T-cell (primary cell): ENCODE results near the gene BIK. TPM values are rescaled to one million over a fixed set of nuclear protein-coding genes. Genes with fewer than 3 reads are reported as not detected.

Experiments
- ATAC-seq, 4 experiments: fragments of 200-7000 bp in 3 of 4; fragments of 150-1000 bp in 1 of 4; cut with Tn5 transposase; replicated peaks in 1 of 4; 1 replicate in 3 of 4; 2 replicates in 1 of 4; pipeline ENCODE4 v1.10.0; 2021; ENCODE audit warnings: moderate library complexity in 3 of 4, mild to moderate bottlenecking in 2 of 4, moderate number of reproducible peaks in 1 of 4
- CTCF ChIA-PET, 2 donors: fragments of 300-600 bp; sonication (Branson Sonifier 250); formaldehyde crosslinking; loops; one replicate each; lab custom pipeline; 2022; ENCODE audit warnings: antibody characterized with exemption in 2 of 2; lab: Charles Lee
- POLR2A ChIA-PET, 2 donors: fragments of 300-600 bp; sonication (Branson Sonifier 250); formaldehyde crosslinking; loops; one replicate each; lab custom pipeline; 2022; ENCODE audit warnings: antibody characterized with exemption in 2 of 2; lab: Charles Lee
- DNase-seq, 35 experiments: peaks; one replicate each; pipeline versions ENCODE4 v3.0.0 to v3.0.0-alpha.2; 2013 to 2023
- H3K27ac ChIP-seq: one replicate; pipeline ENCODE4 v1.5.1; 2013; ENCODE audit warnings: low read length
- H3K27me3 ChIP-seq, 2 experiments: replicated peaks in 1 of 2; 1 replicate in 1 of 2; 2 replicates in 1 of 2; pipeline versions ENCODE4 v1.6.1 to v1.7.0; 2013; ENCODE audit warnings: low read length in 1 of 2, mixed read lengths in 1 of 2; ENCODE audit not compliant: control insufficient read depth in 2 of 2, insufficient read depth in 2 of 2; ENCODE audit errors: extremely low read depth in 1 of 2
- H3K36me3 ChIP-seq, 2 donors: 1 replicate in 1 of 2; 2 replicates in 1 of 2; pipeline versions ENCODE4 v1.6.1 to v1.7.0; 2013; ENCODE audit warnings: low read length in 1 of 2; ENCODE audit not compliant: control insufficient read depth in 2 of 2, insufficient read depth in 1 of 2; ENCODE audit errors: extremely low read depth in 1 of 2
- H3K4me1 ChIP-seq, 2 experiments: 1 replicate in 1 of 2; 2 replicates in 1 of 2; pipeline versions ENCODE4 v1.6.1 to v1.7.0; 2013; ENCODE audit warnings: low read length in 2 of 2, mixed read lengths in 1 of 2; ENCODE audit not compliant: insufficient read depth in 2 of 2, control insufficient read depth in 1 of 2; ENCODE audit errors: extremely low read depth in 1 of 2
- H3K4me3 ChIP-seq, 2 donors: 1 replicate in 1 of 2; 2 replicates in 1 of 2; pipeline versions ENCODE4 v1.5.1 to v1.7.0; 2013; ENCODE audit warnings: mild to moderate bottlenecking in 2 of 2, low read length in 1 of 2, moderate library complexity in 1 of 2; ENCODE audit not compliant: control insufficient read depth in 1 of 2; ENCODE audit errors: extremely low read depth in 1 of 2
- H3K9me3 ChIP-seq: 2 replicates; pipeline ENCODE4 v1.7.0; 2013
- H3K27ac Mint-ChIP-seq, 2 donors: one replicate each; pipeline ENCODE4 v1.8.0; 2020 to 2021; ENCODE audit warnings: mild to moderate bottlenecking in 2 of 2, mixed read lengths in 2 of 2
- H3K27me3 Mint-ChIP-seq, 2 donors: one replicate each; pipeline ENCODE4 v1.8.0; 2021 to 2022; ENCODE audit warnings: mixed read lengths in 2 of 2
- H3K36me3 Mint-ChIP-seq: one replicate; pipeline ENCODE4 v1.8.0; 2021; ENCODE audit warnings: mixed read lengths
- H3K4me1 Mint-ChIP-seq, 3 donors: one replicate each; pipeline ENCODE4 v1.8.0; 2020 to 2022; ENCODE audit warnings: mixed read lengths in 3 of 3, mild to moderate bottlenecking in 1 of 3
- H3K4me3 Mint-ChIP-seq, 3 donors: one replicate each; pipeline ENCODE4 v1.8.0; 2020 to 2022; ENCODE audit warnings: mild to moderate bottlenecking in 3 of 3, mixed read lengths in 3 of 3, moderate library complexity in 3 of 3
- H3K9me3 Mint-ChIP-seq, 3 donors: one replicate each; pipeline ENCODE4 v1.8.0; 2020 to 2022; ENCODE audit warnings: mixed read lengths in 3 of 3
- WGBS: methylation state at CpG from one replicate; pipeline ENCODE4 v1.1.5; 2013; ENCODE audit warnings: missing lambda C conversion rate; ENCODE audit not compliant: insufficient coverage; 5-methylcytosine and 5-hydroxymethylcytosine counted together
- total RNA-seq, 35 experiments: library from RNA in 6 of 35; stranded (reverse) in 6 of 35; fragments of 120-200 nt in 1 of 35; gene quantifications; one replicate each; pipeline versions ENCODE4 v1.2.1 to v1.2.4 and lab custom pipeline; 2013 to 2026

BIK gene
- total RNA-seq, 5 donors from 2014 or later (not counting 1 experiment from before 2014, with no cell fraction given) = 2.0 to 3.2 (median 2.7) TPM

GRCh38 chr22:43177479-43177878 lies 66.9 kb downstream of the BIK start:
- Histone ChIP-seq H3K4me3 (no peak overlapping the region), H3K27ac (no peak overlapping the region), H3K9me3 (no peaks in the 10 kb centered on the region), H3K36me3 (peaks cover 29 to 46% of the 10 kb centered on the region in 2 donors), H3K4me1 (no peaks in the 10 kb centered on the region), H3K27me3 (no peaks in the 10 kb centered on the region)
- POLR2A ChIA-PET = no interaction called here
- CTCF ChIA-PET = no interaction called here
- no peaks in the 10 kb centered on the region for H3K27me3 Mint-ChIP-seq
- H3K4me3 Mint-ChIP-seq = no peak overlapping the region
- peaks cover 0 to 5% (median 2%) of the 10 kb centered on the region in 3 donors for H3K4me1 Mint-ChIP-seq
- no peaks in the 10 kb centered on the region for H3K9me3 Mint-ChIP-seq
- WGBS = 88% methylated on average over 1 of the region's 7 CpGs
- peaks cover 14% of the 10 kb centered on the region for H3K36me3 Mint-ChIP-seq
- ATAC-seq (no peak), DNase-seq (no peak)
- no peak overlapping the region for H3K27ac Mint-ChIP-seq

Other genes with a start within 250 kb of the BIK start
- gene PACSIN2, start 95.6 kb upstream of the BIK start, total RNA-seq = 10 to 100 TPM; 25.9 to 49.0 (median 40.4) TPM
- gene TTLL1, start 21.4 kb upstream of the BIK start, total RNA-seq = 1 to 10 TPM; 5.6 to 9.0 (median 6.9) TPM
- 10 to 100 TPM in 3 of 5 donors, 1 to 10 TPM in 2; 6.5 to 13.3 (median 10.6) TPM for gene MCAT, start 32.6 kb downstream of the BIK start, total RNA-seq
- gene TSPO, start 40.8 kb downstream of the BIK start, total RNA-seq = 100 to 1,000 TPM in 3 of 5 donors, 10 to 100 TPM in 2; 50.2 to 128 (median 101) TPM
- gene TTLL12, start 76.4 kb downstream of the BIK start, total RNA-seq = 10 to 100 TPM; 17.1 to 38.1 (median 33.8) TPM
- under 1 TPM in 2 of 5 donors, not detected in 3; 0.03 to 0.10 TPM for gene SCUBE1, start 232.6 kb downstream of the BIK start, total RNA-seq